Erythroblast (primary cell): ENCODE data around the gene SLC30A7.

Experiments
- GATA1 ChIP-seq: IDR thresholded peaks from 2 replicates; pipeline ENCODE4 v1.6.1; 2011; ENCODE audit warnings: low read depth, mild to moderate bottlenecking, control low read depth, low read length, moderate library complexity
- POLR2A ChIP-seq: IDR thresholded peaks from 2 replicates; pipeline ENCODE4 v1.6.1; 2011; ENCODE audit warnings: mild to moderate bottlenecking, low read length

- TF ChIP-seq POLR2A, result no peak
- TF ChIP-seq GATA1, result no peak
Measured at GRCh38 chr1:101030881-101031280, 135.0 kb downstream of the SLC30A7 start.
